ENCODE data around the gene ALG8.
"Not testable (repeated sequence)": the region's sequence is repeated elsewhere in the genome, so short reads cannot be mapped to it uniquely, and the experiment has no call there.

The ALG8 gene

DNA sequence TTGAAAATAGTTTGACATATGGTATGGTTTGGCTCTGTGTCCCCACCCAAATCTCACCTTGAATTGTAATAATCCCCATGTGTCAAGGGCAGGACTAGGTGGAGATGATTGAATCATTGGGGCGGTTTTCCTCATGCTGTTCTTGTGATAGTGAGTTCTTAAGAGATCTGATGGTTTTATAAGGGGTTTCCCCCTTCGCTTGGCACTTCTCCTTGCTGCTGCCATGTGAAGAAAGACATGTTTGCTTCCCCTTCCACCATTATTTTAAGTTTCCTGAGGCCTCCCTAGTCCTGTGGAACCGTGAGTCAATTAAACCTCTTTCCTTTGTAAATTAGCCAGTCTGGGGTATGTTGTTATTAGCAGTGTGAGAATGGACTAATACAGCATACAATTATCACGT lies 41.3 kb upstream of the ALG8 start:
- Histone ChIP-seq H3K9me3 (no peaks in the 10 kb centered on the region), H3K27me3 (no peaks in the 10 kb centered on the region), H3K27ac (peak overlapping the region; percentile 7), H3K36me3 (peaks cover 14% of the 10 kb centered on the region), H3K4me1 (ENCODE audit: control insufficient read depth in 1 of 2, insufficient read depth in 1 of 2, low read depth in 1 of 2, low read length in 1 of 2) (peaks cover 8% of the 10 kb centered on the region in 2 experiments), H3K4me3 (ENCODE audit: low read depth in 1 of 2, low read length in 1 of 2) (no peak overlapping the region)
- no peak for TF ChIP-seq CTCF (IDR thresholded peaks at IDR 0.05)

DNA sequence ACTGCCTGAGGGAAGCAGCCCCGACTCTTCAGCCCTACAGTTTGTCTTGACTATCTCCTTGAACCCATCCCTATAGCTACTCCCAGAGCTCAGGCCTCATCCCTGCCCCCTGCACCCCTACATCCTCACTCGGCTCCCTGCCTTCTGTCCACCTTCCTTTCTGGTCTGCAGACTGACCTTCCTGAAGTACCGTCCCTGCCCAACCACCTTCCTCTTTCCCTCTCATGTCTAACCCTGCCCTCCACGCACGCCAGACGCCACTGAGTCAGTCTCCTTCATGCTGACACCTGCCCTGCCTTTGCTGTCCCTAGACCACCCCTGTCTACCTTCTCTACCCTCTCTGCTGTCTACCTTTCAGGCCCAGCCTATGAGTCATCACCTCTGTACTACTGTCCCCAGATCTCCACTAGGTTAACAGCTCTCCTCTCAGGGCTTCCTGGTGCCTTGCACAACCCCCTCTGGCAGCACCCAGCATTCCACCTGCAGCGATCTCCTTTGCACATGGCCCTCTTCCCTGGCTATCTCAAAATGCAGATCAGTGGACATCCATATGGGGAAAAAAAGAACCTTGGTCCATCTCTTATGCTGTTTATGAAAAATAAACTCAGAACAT lies 40.1 kb upstream of the ALG8 start:
- H3K4me1 ChIP-seq (ENCODE audit: control insufficient read depth in 1 of 2, insufficient read depth in 1 of 2, low read depth in 1 of 2, low read length in 1 of 2) = peaks cover 8% of the 10 kb centered on the region in 2 experiments
- peaks cover 12% of the 10 kb centered on the region for H3K36me3 ChIP-seq
- H3K27ac ChIP-seq = no peak overlapping the region

GRCh38 chr11:78177216-78177615 lies 37.8 kb upstream of the ALG8 start:
- H3K9me3 ChIP-seq = no peaks in the 10 kb centered on the region
- peaks cover 8% of the 10 kb centered on the region in 2 experiments for H3K4me1 ChIP-seq (ENCODE audit: control insufficient read depth in 1 of 2, insufficient read depth in 1 of 2, low read depth in 1 of 2, low read length in 1 of 2)
- no peak for TF ChIP-seq CTCF (IDR thresholded peaks at IDR 0.05)
- H3K36me3 ChIP-seq = peaks cover 32% of the 10 kb centered on the region
- H3K27me3 ChIP-seq = no peaks in the 10 kb centered on the region
- no peak overlapping the region for H3K27ac ChIP-seq
- H3K4me3 ChIP-seq (ENCODE audit: low read depth in 1 of 2, low read length in 1 of 2) = no peak overlapping the region

More for the DNA sequence above, 40.1 kb upstream of the ALG8 start:
- H3K27me3 ChIP-seq = no peaks in the 10 kb centered on the region
- TF ChIP-seq CTCF (IDR thresholded peaks at IDR 0.05) = no peak
- no peaks in the 10 kb centered on the region for H3K9me3 ChIP-seq
- H3K4me3 ChIP-seq (ENCODE audit: low read depth in 1 of 2, low read length in 1 of 2) = no peak overlapping the region

DNA sequence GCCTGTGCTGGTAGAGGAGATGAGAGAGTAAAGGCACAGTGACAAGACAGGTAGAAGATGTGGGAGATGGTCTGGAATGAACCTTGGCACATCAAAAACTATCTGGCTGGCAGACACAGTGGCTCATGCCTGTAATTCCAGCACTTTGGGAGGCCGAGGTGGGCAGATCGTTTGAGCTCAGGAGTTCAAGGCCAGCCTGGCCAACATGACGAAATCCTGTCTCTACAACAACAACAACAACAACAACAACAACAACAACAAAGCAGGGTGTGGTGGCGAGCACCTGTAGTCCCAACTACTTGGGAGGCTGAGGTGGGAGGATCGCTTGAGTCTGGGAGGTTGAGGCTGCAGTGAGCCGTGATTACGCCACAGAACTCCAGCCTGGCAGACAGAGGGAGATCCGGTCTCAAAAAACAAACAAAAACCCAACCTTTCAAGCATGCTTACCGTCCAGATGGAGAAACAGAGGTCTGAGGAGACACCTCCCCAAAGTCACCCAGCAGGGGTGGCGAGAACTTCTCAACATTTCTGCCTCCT lies 37.2 kb upstream of the ALG8 start:
- Histone ChIP-seq H3K9me3 (no peaks in the 10 kb centered on the region), H3K4me3 (ENCODE audit: low read depth in 1 of 2, low read length in 1 of 2) (no peak overlapping the region), H3K4me1 (ENCODE audit: control insufficient read depth in 1 of 2, insufficient read depth in 1 of 2, low read depth in 1 of 2, low read length in 1 of 2) (peaks cover 8% of the 10 kb centered on the region in 2 experiments), H3K36me3 (peaks cover 37% of the 10 kb centered on the region), H3K27ac (no peak overlapping the region), H3K27me3 (no peaks in the 10 kb centered on the region)
- no peak for TF ChIP-seq CTCF (IDR thresholded peaks at IDR 0.05)

- not testable (repeated sequence) for H3K27ac ChIP-seq; H3K4me1 ChIP-seq (ENCODE audit: control insufficient read depth in 1 of 2, insufficient read depth in 1 of 2, low read depth in 1 of 2, low read length in 1 of 2); H3K4me3 ChIP-seq (ENCODE audit: low read depth in 1 of 2, low read length in 1 of 2); H3K27me3 ChIP-seq; H3K9me3 ChIP-seq
- peaks cover 41% of the 10 kb centered on the region for H3K36me3 ChIP-seq
Measured at GRCh38 chr11:78175862-78176261, 36.4 kb upstream of the ALG8 start.

DNA sequence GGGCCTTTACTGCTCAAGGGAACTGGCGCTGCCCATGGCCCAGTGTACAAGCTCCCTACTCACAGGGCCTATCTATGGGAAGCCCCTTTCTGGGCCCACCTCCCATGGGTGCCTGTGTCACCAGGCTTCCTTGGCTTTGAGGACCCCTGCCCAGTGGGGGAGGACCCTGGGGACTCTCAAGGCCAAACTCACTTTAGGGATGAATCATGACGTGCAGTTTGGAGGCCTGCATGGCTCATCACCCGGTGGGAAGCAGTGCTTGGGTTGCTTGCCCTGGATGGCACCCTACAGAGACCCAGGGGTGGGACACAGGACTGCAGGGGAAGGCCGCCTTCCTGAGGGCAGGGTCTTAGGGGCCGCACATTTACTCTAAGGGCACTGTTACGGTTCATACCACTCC lies 32.5 kb upstream of the ALG8 start:
- H3K36me3 ChIP-seq = peaks cover 37% of the 10 kb centered on the region
- no peak overlapping the region for H3K27ac ChIP-seq
- no peaks in the 10 kb centered on the region for H3K9me3 ChIP-seq
- no peak for TF ChIP-seq CTCF (IDR thresholded peaks at IDR 0.05)
- no peaks in the 10 kb centered on the region for H3K4me1 ChIP-seq (ENCODE audit: control insufficient read depth in 1 of 2, insufficient read depth in 1 of 2, low read depth in 1 of 2, low read length in 1 of 2)
- no peak overlapping the region for H3K4me3 ChIP-seq (ENCODE audit: low read depth in 1 of 2, low read length in 1 of 2)
- no peaks in the 10 kb centered on the region for H3K27me3 ChIP-seq

Data from neutrophil (primary cell).